Vagina (tissue), 2 donors: ENCODE results near the gene KDM6A. TPM values are rescaled to one million over a fixed set of nuclear protein-coding genes. Genes with fewer than 3 reads are reported as not detected.
"Not testable (repeated sequence)": the region's sequence is repeated elsewhere in the genome, so short reads cannot be mapped to it uniquely, and the experiment has no call there.

Experiments
- DNase-seq, 2 donors: peaks; one replicate each; pipeline ENCODE4 v3.0.0-alpha.2; 2017; ENCODE audit errors: extremely low spot score in 2 of 2
- H3K27ac ChIP-seq: fragments of 200-600 bp; sonication (generic); one replicate; pipeline ENCODE4 v1.5.1; 2019
- H3K27me3 ChIP-seq: fragments of 200-600 bp; sonication (generic); one replicate; pipeline ENCODE4 v1.5.1; 2019
- H3K36me3 ChIP-seq, 2 donors: fragments of 200-600 bp; sonication (generic); one replicate each; pipeline ENCODE4 v1.5.1; 2017 to 2019
- H3K4me1 ChIP-seq: fragments of 200-600 bp; sonication (generic); one replicate; pipeline ENCODE4 v1.5.1; 2019
- H3K4me3 ChIP-seq, 2 donors: fragments of 200-600 bp; sonication (generic); 1 replicate in 1 of 2; 2 replicates in 1 of 2; pipeline ENCODE4 v1.5.1; 2016 to 2019
- H3K9me3 ChIP-seq: fragments of 200-600 bp; sonication (generic); one replicate; pipeline ENCODE4 v1.5.1; 2019
- CTCF ChIP-seq, 3 experiments: fragments of 450-650 bp in 2 of 3; fragments of 200-600 bp in 1 of 3; sonication (generic) in 1 of 3; IDR thresholded peaks; one replicate each; pipeline ENCODE4 v1.5.1; 2017 to 2019; ENCODE audit warnings: antibody characterized with exemption in 3 of 3, mild to moderate bottlenecking in 2 of 3, moderate library complexity in 2 of 3
- POLR2A ChIP-seq, 2 donors: fragments of 450-650 bp; IDR thresholded peaks; one replicate each; pipeline ENCODE4 v1.6.1; 2017; ENCODE audit warnings: antibody characterized with exemption in 2 of 2, mild to moderate bottlenecking in 2 of 2, moderate library complexity in 2 of 2
- POLR2AphosphoS5 ChIP-seq, 2 donors: sonication (generic); formaldehyde crosslinking; IDR thresholded peaks; one replicate each; pipeline ENCODE4 v1.9.0; 2017; ENCODE audit warnings: antibody characterized with exemption in 2 of 2, mild to moderate bottlenecking in 2 of 2, low read depth in 1 of 2; ENCODE audit not compliant: insufficient read depth in 1 of 2
- intact Hi-C: fragments of 100-400 bp; cut with DNase I; formaldehyde crosslinking; loops from one replicate; pipeline ENCODE4 v1.15.1; 2023
- total RNA-seq: library from RNA; depleted of rRNA; stranded (reverse); fragments of >200 nt; gene quantifications from one replicate; pipeline ENCODE4 v1.2.3, GENCODE V29; 2016

The KDM6A gene
- total RNA-seq, 1 donor from 2014 or later = 44.2 TPM

DNA sequence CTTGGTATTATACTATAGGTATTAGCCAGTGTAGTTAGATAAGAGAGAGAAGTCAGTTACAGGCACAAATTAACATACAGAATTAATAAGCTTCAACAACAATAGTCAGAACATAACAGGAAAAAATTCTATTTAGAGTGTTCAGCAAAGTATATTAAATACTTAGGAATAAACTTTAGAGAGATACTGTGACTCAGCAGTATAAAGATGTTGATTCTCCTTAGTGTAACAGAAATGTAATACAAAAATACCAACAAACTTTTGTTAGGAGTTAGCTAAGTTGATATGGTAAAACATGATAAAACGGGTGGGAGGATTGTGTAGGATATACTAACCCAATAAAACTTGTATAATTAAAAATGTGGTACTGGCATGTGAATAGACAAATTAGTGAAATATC lies 173.4 kb downstream of the KDM6A start:
- no peaks in the 10 kb centered on the region for H3K9me3 ChIP-seq
- TF ChIP-seq POLR2AphosphoS5 (IDR thresholded peaks at IDR 0.05; ENCODE audit: insufficient read depth in 1 of 2, low read depth in 1 of 2) (no peak), CTCF (IDR thresholded peaks at IDR 0.05) (no peak)
- no peaks in the 10 kb centered on the region for H3K36me3 ChIP-seq
- H3K4me1 ChIP-seq = no peaks in the 10 kb centered on the region
- no peak overlapping the region for H3K27ac ChIP-seq
- DNase-seq = no peak
- no peaks in the 10 kb centered on the region for H3K27me3 ChIP-seq
- intact Hi-C loops = no loop called here
- no peak overlapping the region for H3K4me3 ChIP-seq

- DNase-seq = no peak
- intact Hi-C loops = no loop called here
- no peaks in the 10 kb centered on the region for H3K9me3 ChIP-seq
Measured at GRCh38 chrX:45050558-45050957, 177.6 kb downstream of the KDM6A start.

GRCh38 chrX:45056428-45057145 lies 183.6 kb downstream of the KDM6A start:
- H3K27ac ChIP-seq = no peak overlapping the region
- H3K4me1 ChIP-seq = no peaks in the 10 kb centered on the region
- H3K27me3 ChIP-seq = no peaks in the 10 kb centered on the region
- H3K9me3 ChIP-seq = no peaks in the 10 kb centered on the region
- H3K4me3 ChIP-seq = no peak overlapping the region
- TF ChIP-seq CTCF (IDR thresholded peaks at IDR 0.05) (no peak), POLR2A (IDR thresholded peaks at IDR 0.05) (no peak), POLR2AphosphoS5 (IDR thresholded peaks at IDR 0.05; ENCODE audit: insufficient read depth in 1 of 2, low read depth in 1 of 2) (no peak)
- no peak for DNase-seq
- intact Hi-C loops = no loop called here
- peaks cover 0 to 15% of the 10 kb centered on the region in 2 donors for H3K36me3 ChIP-seq

More at GRCh38 chrX:45050558-45050957, 177.6 kb downstream of the KDM6A start:
- Histone ChIP-seq H3K36me3 (peaks cover 0 to 5% of the 10 kb centered on the region in 2 donors), H3K27ac (no peak overlapping the region), H3K4me1 (no peaks in the 10 kb centered on the region), H3K27me3 (no peaks in the 10 kb centered on the region), H3K4me3 (no peak overlapping the region)
- no peak for TF ChIP-seq POLR2AphosphoS5 (IDR thresholded peaks at IDR 0.05; ENCODE audit: insufficient read depth in 1 of 2, low read depth in 1 of 2)
- no peak for TF ChIP-seq CTCF (IDR thresholded peaks at IDR 0.05)
- TF ChIP-seq POLR2A (IDR thresholded peaks at IDR 0.05) = no peak

GRCh38 chrX:45059906-45060305 lies 186.9 kb downstream of the KDM6A start:
- intact Hi-C loops, DNase-seq, H3K27me3 ChIP-seq, H3K9me3 ChIP-seq, H3K4me3 ChIP-seq, H3K4me1 ChIP-seq, H3K27ac ChIP-seq: not testable (repeated sequence)
- peaks cover 6 to 29% of the 10 kb centered on the region in 2 donors for H3K36me3 ChIP-seq

DNA sequence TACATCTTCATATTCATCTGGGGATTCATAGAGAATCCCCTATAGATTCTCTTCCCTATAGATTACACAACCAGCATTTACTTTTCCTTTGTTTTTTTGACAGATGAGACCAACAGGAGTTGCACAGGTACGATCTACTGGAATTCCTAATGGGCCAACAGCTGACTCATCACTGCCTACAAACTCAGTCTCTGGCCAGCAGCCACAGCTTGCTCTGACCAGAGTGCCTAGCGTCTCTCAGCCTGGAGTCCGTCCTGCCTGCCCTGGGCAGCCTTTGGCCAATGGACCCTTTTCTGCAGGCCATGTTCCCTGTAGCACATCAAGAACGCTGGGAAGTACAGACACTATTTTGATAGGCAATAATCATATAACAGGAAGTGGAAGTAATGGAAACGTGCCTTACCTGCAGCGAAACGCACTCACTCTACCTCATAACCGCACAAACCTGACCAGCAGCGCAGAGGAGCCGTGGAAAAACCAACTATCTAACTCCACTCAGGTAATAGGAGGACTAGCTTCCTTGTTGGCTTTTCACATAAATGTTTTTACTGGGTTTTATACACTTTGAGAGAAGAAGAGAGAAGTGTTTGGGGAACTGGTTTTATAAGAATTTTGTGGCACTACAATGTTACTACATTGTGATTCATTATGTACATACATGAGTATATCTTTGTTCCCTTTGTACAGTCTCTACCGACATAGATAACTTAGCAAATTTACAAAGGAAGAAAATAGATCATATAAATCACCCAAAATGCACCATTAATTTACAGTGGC lies 190.5 kb downstream of the KDM6A start:
- no peaks in the 10 kb centered on the region for H3K27me3 ChIP-seq
- peaks cover 7% of the 10 kb centered on the region for H3K4me1 ChIP-seq
- intact Hi-C loops = no loop called here
- no peak overlapping the region for H3K4me3 ChIP-seq
- no peaks in the 10 kb centered on the region for H3K9me3 ChIP-seq
- no peak for DNase-seq
- peaks cover 6 to 29% of the 10 kb centered on the region in 2 donors for H3K36me3 ChIP-seq
- TF ChIP-seq POLR2AphosphoS5 (IDR thresholded peaks at IDR 0.05; ENCODE audit: insufficient read depth in 1 of 2, low read depth in 1 of 2) (no peak), CTCF (IDR thresholded peaks at IDR 0.05) (no peak), POLR2A (IDR thresholded peaks at IDR 0.05) (no peak)
- no peak overlapping the region for H3K27ac ChIP-seq
